ENCODE measurements around the gene DNAJC27.

DNAJC27 gene

GRCh38 chr2:24950102-24950501, 21.7 kb downstream of the DNAJC27 start:
- H3K4me3 ChIP-seq (ENCODE audit: low read depth, low read length): no peak overlapping the region
- no peaks in the 10 kb centered on the region for H3K9me3 ChIP-seq
- no peaks in the 10 kb centered on the region for H3K4me1 ChIP-seq
- DNase-seq: no peak
- H3K36me3 ChIP-seq: peaks cover 12% of the 10 kb centered on the region
- H3K27me3 ChIP-seq: no peaks in the 10 kb centered on the region
- TF ChIP-seq CTCF (IDR thresholded peaks at IDR 0.05; ENCODE audit: low read depth, low read length): no peak

- Histone ChIP-seq H3K36me3 (peaks cover 9% of the 10 kb centered on the region), H3K27me3 (no peaks in the 10 kb centered on the region), H3K9me3 (no peaks in the 10 kb centered on the region), H3K4me3 (ENCODE audit: low read depth, low read length) (no peak overlapping the region), H3K4me1 (no peaks in the 10 kb centered on the region)
- DNase-seq: no peak
- no peak for TF ChIP-seq CTCF (IDR thresholded peaks at IDR 0.05; ENCODE audit: low read depth, low read length)
Measured at GRCh38 chr2:24948506-24948905, 23.2 kb downstream of the DNAJC27 start.

- no peaks in the 10 kb centered on the region for H3K9me3 ChIP-seq
- H3K36me3 ChIP-seq: peaks cover 9% of the 10 kb centered on the region
- no peak overlapping the region for H3K4me3 ChIP-seq (ENCODE audit: low read depth, low read length)
- TF ChIP-seq CTCF (IDR thresholded peaks at IDR 0.05; ENCODE audit: low read depth, low read length): no peak
- no peaks in the 10 kb centered on the region for H3K27me3 ChIP-seq
- no peak for DNase-seq
- H3K4me1 ChIP-seq: no peaks in the 10 kb centered on the region
Measured at GRCh38 chr2:24947561-24948157, 24.1 kb downstream of the DNAJC27 start.

- Histone ChIP-seq H3K36me3 (peaks cover 5% of the 10 kb centered on the region), H3K4me3 (ENCODE audit: low read depth, low read length) (no peak overlapping the region), H3K27me3 (no peaks in the 10 kb centered on the region), H3K9me3 (no peaks in the 10 kb centered on the region), H3K4me1 (no peaks in the 10 kb centered on the region)
- no peak for DNase-seq
- no peak for TF ChIP-seq CTCF (IDR thresholded peaks at IDR 0.05; ENCODE audit: low read depth, low read length)
Measured at GRCh38 chr2:24945907-24946306, 25.8 kb downstream of the DNAJC27 start.

- H3K36me3 ChIP-seq: peaks cover 5% of the 10 kb centered on the region
- no peak for TF ChIP-seq CTCF (IDR thresholded peaks at IDR 0.05; ENCODE audit: low read depth, low read length)
- no peaks in the 10 kb centered on the region for H3K4me1 ChIP-seq
- no peak for DNase-seq
- no peaks in the 10 kb centered on the region for H3K9me3 ChIP-seq
- no peaks in the 10 kb centered on the region for H3K27me3 ChIP-seq
- H3K4me3 ChIP-seq (ENCODE audit: low read depth, low read length): no peak overlapping the region
Measured at GRCh38 chr2:24943427-24944053, 28.2 kb downstream of the DNAJC27 start.

GRCh38 chr2:24939353-24939752, 32.4 kb downstream of the DNAJC27 start:
- DNase-seq: no peak
- no peak for TF ChIP-seq CTCF (IDR thresholded peaks at IDR 0.05; ENCODE audit: low read depth, low read length)
- no peak overlapping the region for H3K4me3 ChIP-seq (ENCODE audit: low read depth, low read length)
- H3K4me1 ChIP-seq: no peaks in the 10 kb centered on the region
- H3K36me3 ChIP-seq: no peaks in the 10 kb centered on the region
- H3K9me3 ChIP-seq: no peaks in the 10 kb centered on the region; the same call in 1 of the 2 replicates
- no peaks in the 10 kb centered on the region for H3K27me3 ChIP-seq
